Peyer's patch (tissue), 4 donors: ENCODE data around the gene VPS25. TPM values are rescaled to one million over a fixed set of nuclear protein-coding genes. Genes with fewer than 3 reads are reported as not detected.

Experiments used
- DNase-seq, 3 donors: peaks; one replicate each; pipeline ENCODE4 v3.0.0-alpha.2; 2017 to 2019
- H3K27ac ChIP-seq, 4 donors: fragments of 200-600 bp; sonication (generic); one replicate each; pipeline ENCODE4 v1.5.1; 2016 to 2019
- H3K27me3 ChIP-seq, 2 donors: fragments of 200-600 bp; sonication (generic); one replicate each; pipeline ENCODE4 v1.5.1; 2019
- H3K36me3 ChIP-seq, 3 donors: fragments of 200-600 bp; sonication (generic); one replicate each; pipeline ENCODE4 v1.5.1; 2016 to 2019
- H3K4me1 ChIP-seq, 4 donors: fragments of 200-600 bp; sonication (generic); one replicate each; pipeline ENCODE4 v1.5.1; 2016 to 2019
- H3K4me3 ChIP-seq, 4 donors: fragments of 200-600 bp; sonication (generic); 1 replicate in 3 of 4; 2 replicates in 1 of 4; pipeline ENCODE4 v1.5.1; 2016 to 2019; ENCODE audit warnings: mild to moderate bottlenecking in 1 of 4
- H3K9me3 ChIP-seq, 4 donors: fragments of 200-600 bp; sonication (generic); one replicate each; pipeline ENCODE4 v1.5.1; 2016 to 2019; ENCODE audit warnings: mild to moderate bottlenecking in 1 of 4
- POLR2A ChIP-seq, 2 donors: fragments of 450-650 bp; IDR thresholded peaks; one replicate each; pipeline ENCODE4 v1.5.1; 2017; ENCODE audit warnings: antibody characterized with exemption in 2 of 2, mild to moderate bottlenecking in 2 of 2, moderate library complexity in 2 of 2
- total RNA-seq, 4 donors: library from RNA; depleted of rRNA; stranded (reverse); fragments of >200 nt; gene quantifications; one replicate each; pipeline ENCODE4 v1.1.0, GENCODE V29; 2016
- TF ChIP-seq, protein P1 (sequence below), 6 experiments: fragments of 450-650 bp in 4 of 6; fragments of 200-600 bp in 2 of 6; sonication (generic) in 1 of 6; IDR thresholded peaks; one replicate each; pipeline ENCODE4 v1.5.1; 2017 to 2019; ENCODE audit warnings: antibody characterized with exemption in 6 of 6, mild to moderate bottlenecking in 3 of 6, moderate library complexity in 1 of 6

VPS25 gene
- total RNA-seq, 4 donors from 2014 or later: 34.7 to 82.1 (median 67.5) TPM

DNA sequence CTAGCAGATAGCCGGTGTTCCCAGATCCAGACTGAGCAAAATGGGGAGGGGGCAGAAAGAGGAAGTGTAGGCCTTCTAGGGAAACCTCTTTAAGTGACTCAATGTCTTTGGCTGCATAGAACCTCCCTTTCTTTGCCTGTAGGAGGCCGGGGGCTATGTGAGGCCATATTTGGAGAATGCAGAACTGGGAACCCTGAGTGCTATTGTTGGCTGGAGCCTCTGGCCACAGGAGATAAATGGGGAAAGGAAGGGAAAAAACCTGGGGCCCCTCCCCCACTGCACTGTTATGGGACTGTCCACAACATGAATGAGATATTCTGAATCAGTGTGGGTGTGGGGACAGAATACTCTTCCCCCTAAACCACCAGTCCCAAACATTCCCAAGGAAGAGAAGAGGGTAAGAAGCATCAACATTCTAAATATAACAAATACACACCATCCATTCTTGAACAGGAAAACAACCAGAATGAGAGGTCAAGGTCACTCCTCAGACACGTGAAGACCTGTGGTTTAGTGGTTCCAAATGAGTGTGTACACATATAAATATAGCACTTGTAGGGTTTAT is 2.4 kb downstream of the VPS25 start:
- no peak overlapping the region for H3K27ac ChIP-seq
- TF ChIP-seq, protein P1, sequence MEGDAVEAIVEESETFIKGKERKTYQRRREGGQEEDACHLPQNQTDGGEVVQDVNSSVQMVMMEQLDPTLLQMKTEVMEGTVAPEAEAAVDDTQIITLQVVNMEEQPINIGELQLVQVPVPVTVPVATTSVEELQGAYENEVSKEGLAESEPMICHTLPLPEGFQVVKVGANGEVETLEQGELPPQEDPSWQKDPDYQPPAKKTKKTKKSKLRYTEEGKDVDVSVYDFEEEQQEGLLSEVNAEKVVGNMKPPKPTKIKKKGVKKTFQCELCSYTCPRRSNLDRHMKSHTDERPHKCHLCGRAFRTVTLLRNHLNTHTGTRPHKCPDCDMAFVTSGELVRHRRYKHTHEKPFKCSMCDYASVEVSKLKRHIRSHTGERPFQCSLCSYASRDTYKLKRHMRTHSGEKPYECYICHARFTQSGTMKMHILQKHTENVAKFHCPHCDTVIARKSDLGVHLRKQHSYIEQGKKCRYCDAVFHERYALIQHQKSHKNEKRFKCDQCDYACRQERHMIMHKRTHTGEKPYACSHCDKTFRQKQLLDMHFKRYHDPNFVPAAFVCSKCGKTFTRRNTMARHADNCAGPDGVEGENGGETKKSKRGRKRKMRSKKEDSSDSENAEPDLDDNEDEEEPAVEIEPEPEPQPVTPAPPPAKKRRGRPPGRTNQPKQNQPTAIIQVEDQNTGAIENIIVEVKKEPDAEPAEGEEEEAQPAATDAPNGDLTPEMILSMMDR (IDR thresholded peaks at IDR 0.05): no peak
- no peak for TF ChIP-seq POLR2A (IDR thresholded peaks at IDR 0.05)
- no peaks in the 10 kb centered on the region for H3K27me3 ChIP-seq
- no peak overlapping the region for H3K4me3 ChIP-seq
- H3K4me1 ChIP-seq: peaks cover 0 to 23% (median 4%) of the 10 kb centered on the region in 4 donors
- H3K9me3 ChIP-seq: no peaks in the 10 kb centered on the region
- peaks cover 0 to 49% (median 0%) of the 10 kb centered on the region in 3 donors for H3K36me3 ChIP-seq
- no peak for DNase-seq

DNA sequence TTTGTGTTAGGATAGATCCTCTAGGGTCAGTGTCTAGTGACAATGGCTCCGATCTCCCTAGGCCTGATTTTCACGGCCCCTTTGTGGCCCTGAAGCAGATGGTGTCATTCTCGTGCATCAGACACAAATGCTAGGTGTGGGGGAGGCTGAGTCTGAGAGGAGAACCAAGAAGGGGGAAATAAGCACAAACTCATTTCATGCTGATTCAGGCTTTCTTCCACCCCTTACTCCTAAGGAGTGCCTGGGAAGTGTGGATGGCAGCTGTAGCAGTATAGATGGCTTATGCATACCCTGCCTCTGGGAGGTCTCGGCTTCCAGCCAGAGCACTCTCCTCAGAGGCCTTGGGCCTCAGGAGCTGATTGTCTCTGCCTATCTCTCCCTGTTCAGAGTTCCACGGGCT is 5.3 kb downstream of the VPS25 start:
- H3K36me3 ChIP-seq: peaks cover 0 to 49% (median 0%) of the 10 kb centered on the region in 3 donors
- no peak for DNase-seq
- H3K4me3 ChIP-seq: no peak overlapping the region
- no peak overlapping the region for H3K27ac ChIP-seq
- H3K9me3 ChIP-seq: no peaks in the 10 kb centered on the region
- H3K27me3 ChIP-seq: peaks cover 0 to 5% of the 10 kb centered on the region in 2 donors
- TF ChIP-seq, protein P1 (IDR thresholded peaks at IDR 0.05): no peak
- no peak for TF ChIP-seq POLR2A (IDR thresholded peaks at IDR 0.05)
- peaks cover 0 to 30% (median 6%) of the 10 kb centered on the region in 4 donors for H3K4me1 ChIP-seq

DNA sequence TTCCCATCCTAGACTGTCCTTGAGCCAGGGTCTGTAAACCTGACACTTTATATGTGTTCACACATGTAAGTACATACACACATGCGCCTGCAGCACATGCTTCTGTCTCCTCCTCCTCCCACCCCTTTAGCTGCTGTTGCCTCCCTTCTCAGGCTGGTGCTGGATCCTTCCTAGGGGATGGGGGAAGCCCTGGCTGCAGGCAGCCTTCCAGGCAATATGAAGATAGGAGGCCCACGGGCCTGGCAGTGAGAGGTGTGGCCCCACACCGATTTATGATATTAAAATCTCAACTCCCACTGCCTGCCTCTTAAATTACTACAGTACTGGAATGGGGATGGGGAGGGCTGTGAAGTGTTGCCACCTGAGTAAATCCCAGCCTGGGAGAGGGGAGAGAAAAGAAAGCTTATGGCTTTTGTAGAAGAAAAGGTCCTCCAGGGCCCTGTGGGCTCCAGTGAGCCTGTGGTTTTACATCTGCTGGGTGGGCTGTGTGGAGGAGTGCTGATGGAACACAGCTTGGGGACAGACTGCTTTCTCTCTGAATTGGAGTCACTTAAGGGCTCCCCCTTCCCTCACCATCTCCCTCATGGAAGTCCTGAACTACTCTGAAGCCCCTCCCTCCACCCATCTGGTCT is 6.2 kb downstream of the VPS25 start:
- Histone ChIP-seq H3K4me1 (peaks cover 0 to 22% (median 4%) of the 10 kb centered on the region in 4 donors), H3K36me3 (peaks cover 0 to 49% (median 0%) of the 10 kb centered on the region in 3 donors), H3K9me3 (no peaks in the 10 kb centered on the region), H3K27ac (peak overlapping the region in 2 of 4 donors; percentile 72 to 74), H3K4me3 (no peak overlapping the region), H3K27me3 (peaks cover 0 to 5% of the 10 kb centered on the region in 2 donors)
- TF ChIP-seq, protein P1 (IDR thresholded peaks at IDR 0.05): no peak
- TF ChIP-seq POLR2A (IDR thresholded peaks at IDR 0.05): no peak
- no peak for DNase-seq

DNA sequence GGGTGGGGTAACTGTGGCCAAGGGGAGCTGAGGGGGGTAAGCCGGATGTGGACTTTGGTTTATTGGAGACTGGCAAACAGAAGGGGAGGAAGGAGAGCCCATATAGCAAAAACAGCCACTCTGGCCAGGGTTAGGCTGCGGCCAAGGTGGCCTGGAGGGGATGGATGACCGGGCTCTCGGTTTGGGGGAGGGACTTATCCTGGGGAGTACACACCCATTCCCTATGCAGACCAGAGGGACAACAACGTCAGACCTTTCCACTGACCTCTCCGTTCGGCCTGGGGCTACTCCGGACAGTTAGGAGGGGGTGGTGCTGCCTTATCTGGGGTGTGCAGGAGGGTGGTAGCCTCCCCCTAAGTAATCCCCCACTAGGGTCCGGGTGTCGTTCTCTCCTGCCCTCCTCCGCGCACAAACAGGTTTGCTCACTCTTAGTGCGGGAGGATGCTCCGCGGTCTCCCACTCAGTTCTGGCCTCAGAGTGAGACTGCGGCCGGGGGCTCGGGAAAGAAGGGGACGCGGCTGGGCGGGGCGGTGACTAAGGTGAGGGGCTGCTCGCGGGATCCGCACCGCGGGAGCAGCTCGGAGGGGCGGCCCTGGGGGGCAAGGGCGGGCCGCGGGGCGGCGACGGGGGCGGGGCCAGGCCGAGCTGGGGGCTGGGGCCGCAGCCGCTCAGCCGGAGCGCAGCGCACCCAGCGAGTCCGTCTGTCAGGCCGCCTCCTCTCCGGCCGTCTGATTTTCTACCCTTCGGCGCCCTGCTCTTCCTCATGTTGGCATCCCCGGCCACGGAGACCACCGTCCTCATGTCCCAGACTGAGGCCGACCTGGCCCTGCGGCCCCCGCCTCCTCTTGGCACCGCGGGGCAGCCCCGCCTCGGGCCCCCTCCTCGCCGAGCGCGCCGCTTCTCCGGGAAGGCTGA is 6.9 kb downstream of the VPS25 start, which contains the start of gene WNK4:
Gene WNK4 (plus strand): TSS at position 675 of the 915 bp plus-strand sequence. CDS start 89 bp downstream, at position 764.
- DNase-seq: peak in 2 of 3 donors; percentile 56 to 72
- Histone ChIP-seq H3K27ac (peak within 1 kb of the TSS in 2 of 4 donors; percentile 72 to 74), H3K36me3 (peaks cover 0 to 45% (median 0%) of the 10 kb centered on the region in 3 donors), H3K4me3 (peak within 1 kb of the TSS; percentile 21 to 58 (median 38)), H3K27me3 (peaks cover 0 to 10% of the 10 kb centered on the region in 2 donors), H3K4me1 (peaks cover 0 to 23% (median 4%) of the 10 kb centered on the region in 4 donors), H3K9me3 (no peaks in the 10 kb centered on the region)
- TF ChIP-seq, protein P1 (IDR thresholded peaks at IDR 0.05): no peak
- no peak for TF ChIP-seq POLR2A (IDR thresholded peaks at IDR 0.05)
